ENCODE measurements around the gene RAB31. TPM values are rescaled to one million over a fixed set of nuclear protein-coding genes. Genes with fewer than 3 reads are reported as not detected.
"Not testable (repeated sequence)": the region's sequence is repeated elsewhere in the genome, so short reads cannot be mapped to it uniquely, and the experiment has no call there.

Gene RAB31
- total RNA-seq, 2 donors from 2014 or later, result 4.7 to 16.0 TPM

DNA sequence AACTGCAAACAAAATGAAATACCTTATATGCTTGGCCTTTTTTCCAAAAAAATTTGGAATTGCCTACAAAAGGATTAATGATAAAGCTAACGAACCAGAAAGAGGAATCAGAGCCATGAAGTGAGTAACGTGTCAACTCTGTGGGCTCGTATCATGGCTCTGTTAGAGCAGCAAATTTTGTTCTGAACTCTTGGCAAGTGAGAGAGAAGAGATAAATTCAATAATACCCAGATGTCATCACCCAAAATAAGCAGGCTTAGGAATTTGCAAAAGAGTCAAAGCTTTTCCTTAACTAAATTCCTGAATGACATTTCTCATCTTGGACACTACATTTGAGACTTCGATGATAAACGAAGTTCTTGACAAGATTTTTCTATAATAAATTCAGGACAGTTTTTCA lies 182.1 kb downstream of the RAB31 start:
- TF ChIP-seq, protein P1, sequence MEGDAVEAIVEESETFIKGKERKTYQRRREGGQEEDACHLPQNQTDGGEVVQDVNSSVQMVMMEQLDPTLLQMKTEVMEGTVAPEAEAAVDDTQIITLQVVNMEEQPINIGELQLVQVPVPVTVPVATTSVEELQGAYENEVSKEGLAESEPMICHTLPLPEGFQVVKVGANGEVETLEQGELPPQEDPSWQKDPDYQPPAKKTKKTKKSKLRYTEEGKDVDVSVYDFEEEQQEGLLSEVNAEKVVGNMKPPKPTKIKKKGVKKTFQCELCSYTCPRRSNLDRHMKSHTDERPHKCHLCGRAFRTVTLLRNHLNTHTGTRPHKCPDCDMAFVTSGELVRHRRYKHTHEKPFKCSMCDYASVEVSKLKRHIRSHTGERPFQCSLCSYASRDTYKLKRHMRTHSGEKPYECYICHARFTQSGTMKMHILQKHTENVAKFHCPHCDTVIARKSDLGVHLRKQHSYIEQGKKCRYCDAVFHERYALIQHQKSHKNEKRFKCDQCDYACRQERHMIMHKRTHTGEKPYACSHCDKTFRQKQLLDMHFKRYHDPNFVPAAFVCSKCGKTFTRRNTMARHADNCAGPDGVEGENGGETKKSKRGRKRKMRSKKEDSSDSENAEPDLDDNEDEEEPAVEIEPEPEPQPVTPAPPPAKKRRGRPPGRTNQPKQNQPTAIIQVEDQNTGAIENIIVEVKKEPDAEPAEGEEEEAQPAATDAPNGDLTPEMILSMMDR (IDR thresholded peaks at IDR 0.05), result no peak
- H3K27ac ChIP-seq, result no peak overlapping the region
- intact Hi-C loops (cut with DNase I), result no loop called here
- H3K27me3 ChIP-seq, result no peaks in the 10 kb centered on the region
- H3K4me3 ChIP-seq, result no peak overlapping the region
- DNase-seq, result no peak
- H3K4me1 ChIP-seq, result no peaks in the 10 kb centered on the region
- no peaks in the 10 kb centered on the region for H3K36me3 ChIP-seq
- no peak overlapping the region for H3K9ac ChIP-seq (ENCODE audit: low read depth in 2 of 2, low read length in 2 of 2)
- H3K9me3 ChIP-seq, result no peaks in the 10 kb centered on the region

DNA sequence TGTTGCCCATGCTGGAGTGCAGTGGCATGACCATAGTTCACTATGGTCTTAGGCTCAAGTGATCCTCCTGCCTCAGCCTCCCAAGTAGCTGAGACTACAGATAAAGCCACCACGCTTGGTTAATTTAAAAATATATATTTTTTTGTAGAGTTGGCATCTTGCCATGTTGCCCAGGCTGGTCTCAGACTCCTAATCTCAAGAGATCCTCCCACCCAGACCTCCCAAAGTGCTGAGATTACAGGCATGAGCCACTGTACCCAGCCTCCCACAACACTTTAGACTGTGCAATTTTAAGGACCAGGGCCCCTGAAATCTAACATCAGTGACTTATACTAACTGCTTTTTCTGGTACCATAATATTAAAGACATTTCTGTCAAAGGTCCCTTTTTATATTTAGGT lies 182.9 kb downstream of the RAB31 start:
- TF ChIP-seq, protein P1 (IDR thresholded peaks at IDR 0.05), result no peak
- H3K36me3 ChIP-seq, result no peaks in the 10 kb centered on the region

DNA sequence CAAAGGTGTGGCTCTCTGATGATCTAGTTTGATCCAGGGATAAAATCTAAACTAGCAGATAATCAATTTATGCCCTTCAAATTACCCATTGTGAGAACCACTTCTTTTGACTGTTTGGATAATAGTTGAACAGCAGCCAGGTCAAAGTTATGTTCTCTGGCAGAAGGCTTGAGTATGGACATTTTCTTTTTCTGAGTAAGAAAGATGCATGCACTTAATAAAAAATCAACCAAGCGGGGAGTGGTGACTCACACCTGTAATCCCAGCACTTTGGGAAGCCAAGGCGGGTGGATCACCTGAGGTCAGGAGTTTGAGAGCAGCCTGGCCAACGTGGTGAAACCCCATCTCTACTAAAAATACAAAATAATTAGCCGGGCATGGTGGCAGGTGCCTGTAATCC lies 183.4 kb downstream of the RAB31 start:
- DNase-seq; H3K9ac ChIP-seq (ENCODE audit: low read depth in 2 of 2, low read length in 2 of 2); intact Hi-C loops (cut with DNase I); H3K27me3 ChIP-seq; H3K36me3 ChIP-seq; H3K4me1 ChIP-seq; H3K9me3 ChIP-seq; H3K4me3 ChIP-seq; H3K27ac ChIP-seq: not testable (repeated sequence)

More for the DNA sequence above, 182.9 kb downstream of the RAB31 start:
- no peaks in the 10 kb centered on the region for H3K9me3 ChIP-seq
- H3K4me3 ChIP-seq, result no peak overlapping the region
- H3K27ac ChIP-seq, result no peak overlapping the region
- DNase-seq, result no peak
- no peaks in the 10 kb centered on the region for H3K27me3 ChIP-seq
- no peak overlapping the region for H3K9ac ChIP-seq (ENCODE audit: low read depth in 2 of 2, low read length in 2 of 2)
- H3K4me1 ChIP-seq, result no peaks in the 10 kb centered on the region
- intact Hi-C loops (cut with DNase I), result no loop called here

DNA sequence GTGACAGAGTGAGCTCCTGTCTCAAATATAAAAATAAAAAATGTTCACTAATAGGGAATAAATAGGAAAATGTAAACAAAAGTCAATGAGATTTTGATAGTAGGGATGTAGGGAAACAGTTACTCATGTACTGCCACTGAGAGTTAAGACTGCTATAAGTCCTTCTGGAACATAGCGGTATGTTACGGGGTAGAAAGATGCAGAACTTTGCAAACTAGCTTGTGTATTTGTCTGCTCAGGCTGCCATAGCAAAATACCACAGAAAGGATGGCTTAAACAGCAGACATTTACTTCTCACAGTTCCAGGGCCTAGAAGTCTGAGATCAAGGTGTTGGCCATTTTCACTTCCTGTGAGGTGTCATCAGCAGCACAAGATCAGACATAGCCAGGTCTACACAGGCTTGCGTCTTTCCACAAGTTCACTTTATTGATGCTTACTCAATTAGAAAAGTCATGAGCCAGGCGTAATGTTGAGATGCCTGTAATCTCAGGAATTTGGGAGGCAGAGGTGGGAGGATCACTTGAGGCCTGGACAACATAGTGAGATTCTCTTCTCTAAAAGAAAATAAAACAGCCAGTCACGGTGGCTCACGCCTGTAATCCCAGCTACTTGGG lies 186.5 kb downstream of the RAB31 start:
- Histone ChIP-seq H3K4me1 (no peaks in the 10 kb centered on the region), H3K27me3 (no peaks in the 10 kb centered on the region), H3K27ac (no peak overlapping the region), H3K9me3 (no peaks in the 10 kb centered on the region), H3K36me3 (no peaks in the 10 kb centered on the region), H3K4me3 (no peak overlapping the region), H3K9ac (ENCODE audit: low read depth in 2 of 2, low read length in 2 of 2) (no peak overlapping the region)
- no peak for DNase-seq
- intact Hi-C loops (cut with DNase I), result no loop called here
- TF ChIP-seq, protein P1 (IDR thresholded peaks at IDR 0.05), result no peak

DNA sequence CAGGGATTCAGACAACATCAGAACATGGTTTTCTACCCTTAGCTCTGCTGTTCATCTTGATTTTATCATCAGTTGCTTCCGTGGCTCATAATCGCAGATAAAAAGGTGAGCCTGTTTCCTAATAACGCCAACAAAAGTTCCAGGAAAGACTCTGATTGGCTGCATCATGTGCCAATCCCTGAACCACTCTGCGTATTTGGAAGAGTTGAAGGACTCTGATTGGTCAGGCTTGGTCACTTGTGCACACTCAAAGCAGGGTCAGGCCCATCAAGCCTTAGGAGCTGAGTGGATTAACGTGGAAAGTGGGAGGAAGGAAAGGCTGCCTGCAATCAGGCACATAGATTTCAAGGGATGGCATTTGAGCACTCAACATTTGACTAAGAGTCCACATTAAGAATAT lies 189.0 kb downstream of the RAB31 start:
- Histone ChIP-seq H3K4me3 (no peak overlapping the region), H3K27me3 (no peaks in the 10 kb centered on the region), H3K9ac (ENCODE audit: low read depth in 2 of 2, low read length in 2 of 2) (no peak overlapping the region), H3K9me3 (no peaks in the 10 kb centered on the region), H3K36me3 (no peaks in the 10 kb centered on the region), H3K4me1 (no peaks in the 10 kb centered on the region), H3K27ac (no peak overlapping the region)
- DNase-seq, result no peak
- intact Hi-C loops (cut with DNase I), result no loop called here
- TF ChIP-seq, protein P1 (IDR thresholded peaks at IDR 0.05), result no peak

DNA sequence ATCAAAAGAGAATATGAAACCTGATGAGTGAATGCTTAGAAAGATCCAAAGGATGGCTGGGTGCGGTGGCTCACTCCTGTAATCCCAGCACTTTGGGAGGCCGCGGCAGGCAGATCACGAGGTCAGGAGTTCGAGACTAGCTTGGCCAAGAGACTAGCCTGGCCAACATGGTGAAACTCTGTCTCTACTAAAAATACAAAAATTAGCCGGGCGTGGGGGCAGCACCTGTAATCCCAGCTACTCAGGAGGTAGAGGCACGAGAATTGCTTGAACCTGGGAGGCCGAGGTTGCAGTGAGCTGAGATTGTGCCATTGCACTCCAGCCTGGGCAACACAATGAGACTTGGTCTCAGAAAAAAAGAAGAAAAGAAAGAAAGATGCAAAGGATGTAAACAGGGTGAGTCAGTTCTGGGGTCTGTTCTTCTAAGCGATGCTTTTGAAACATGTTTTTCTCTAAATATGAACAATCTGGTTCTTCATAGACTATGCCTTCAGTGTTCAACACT lies 189.7 kb downstream of the RAB31 start:
- H3K4me3 ChIP-seq; H3K4me1 ChIP-seq; intact Hi-C loops (cut with DNase I); H3K27me3 ChIP-seq; H3K9ac ChIP-seq (ENCODE audit: low read depth in 2 of 2, low read length in 2 of 2); H3K9me3 ChIP-seq; H3K27ac ChIP-seq; H3K36me3 ChIP-seq; DNase-seq: not testable (repeated sequence)

Data from colonic mucosa (tissue), 4 donors.